Neural progenitor cell (in vitro differentiated cells): ENCODE results near the gene ERVFRD-1. TPM values are rescaled to one million over a fixed set of nuclear protein-coding genes. Genes with fewer than 3 reads are reported as not detected.

ENCODE experiments used
- DNase-seq: peaks from one replicate; pipeline ENCODE4 v3.0.0-alpha.2; 2016; ENCODE audit warnings: low spot score
- H2AFZ ChIP-seq: fragments of 200-600 bp; sonication (generic); replicated peaks from 2 replicates; pipeline ENCODE4 v1.6.1; 2016; ENCODE audit warnings: antibody characterized with exemption
- H3F3A ChIP-seq: fragments of 200-600 bp; sonication (generic); 2 replicates; pipeline ENCODE4 v1.6.1; 2016; ENCODE audit warnings: antibody characterized with exemption, low read depth
- H3K27ac ChIP-seq: fragments of 200-600 bp; sonication (generic); 2 replicates; pipeline ENCODE4 v1.5.1; 2016; ENCODE audit warnings: mild to moderate bottlenecking
- H3K27me3 ChIP-seq: fragments of 200-600 bp; sonication (generic); 2 replicates; pipeline ENCODE4 v1.6.1; 2016; ENCODE audit warnings: mild to moderate bottlenecking, moderate library complexity
- H3K36me3 ChIP-seq: fragments of 200-600 bp; sonication (generic); 2 replicates; pipeline ENCODE4 v1.5.1; 2016
- H3K4me1 ChIP-seq: fragments of 200-600 bp; sonication (generic); 2 replicates; pipeline ENCODE4 v1.6.1; 2016; ENCODE audit warnings: mixed run types
- H3K4me2 ChIP-seq: fragments of 200-600 bp; sonication (generic); 2 replicates; pipeline ENCODE4 v1.6.1; 2016
- H3K4me3 ChIP-seq: fragments of 200-600 bp; sonication (generic); 2 replicates; pipeline ENCODE4 v1.5.1; 2016
- H3K79me2 ChIP-seq: fragments of 200-600 bp; sonication (generic); 2 replicates; pipeline ENCODE4 v1.6.1; 2016; ENCODE audit warnings: low read depth
- H3K9ac ChIP-seq: fragments of 200-600 bp; sonication (generic); 2 replicates; pipeline ENCODE4 v1.6.1; 2016
- H3K9me3 ChIP-seq: fragments of 200-600 bp; sonication (generic); 2 replicates; pipeline ENCODE4 v1.5.1; 2016; ENCODE audit warnings: low read depth
- H4K20me1 ChIP-seq: fragments of 200-600 bp; sonication (generic); 2 replicates; pipeline ENCODE4 v1.6.1; 2016; ENCODE audit warnings: low read depth
- H3K27ac Mint-ChIP-seq: 3 replicates; pipeline ENCODE4 v1.8.0; 2021; ENCODE audit warnings: mixed read lengths
- H3K27me3 Mint-ChIP-seq: 2 replicates; pipeline ENCODE4 v1.8.0; 2022; ENCODE audit warnings: low read depth, mild to moderate bottlenecking, inconsistent platforms, moderate library complexity, mixed read lengths; ENCODE audit not compliant: insufficient read depth
- H3K36me3 Mint-ChIP-seq: 3 replicates; pipeline ENCODE4 v1.8.0; 2021; ENCODE audit warnings: mixed read lengths
- H3K4me1 Mint-ChIP-seq: 3 replicates; pipeline ENCODE4 v1.8.0; 2021; ENCODE audit warnings: mixed read lengths
- H3K4me3 Mint-ChIP-seq: 3 replicates; pipeline ENCODE4 v1.8.0; 2021; ENCODE audit warnings: mild to moderate bottlenecking, moderate library complexity, mixed read lengths
- H3K9me3 Mint-ChIP-seq: 3 replicates; pipeline ENCODE4 v1.8.0; 2020; ENCODE audit warnings: mixed read lengths
- CTCF ChIP-seq: fragments of 200-600 bp; sonication (generic); IDR thresholded peaks from 2 replicates; pipeline ENCODE4 v1.5.1; 2017; ENCODE audit warnings: antibody characterized with exemption, mild to moderate bottlenecking
- EZH2 ChIP-seq: fragments of 200-600 bp; sonication (generic); IDR thresholded peaks from 2 replicates; pipeline ENCODE4 v1.6.1; 2017; ENCODE audit warnings: antibody characterized with exemption, mild to moderate bottlenecking, moderate library complexity
- EZH2phosphoT487 ChIP-seq: fragments of 200-600 bp; sonication (generic); IDR thresholded peaks from 2 replicates; pipeline ENCODE4 v1.6.1; 2017; ENCODE audit warnings: antibody characterized with exemption
- total RNA-seq: library from RNA; depleted of rRNA; stranded (reverse); fragments of >200 nt; gene quantifications from 2 replicates; pipeline ENCODE4 v1.2.3, GENCODE V29; 2015; ENCODE audit warnings: low replicate concordance

Gene ERVFRD-1
- total RNA-seq, 1 donor from 2014 or later = not detected

- no peak for DNase-seq
- Histone ChIP-seq H3K27me3 (no peaks in the 10 kb centered on the region), H3K4me2 (no peak overlapping the region), H3F3A (no peaks in the 10 kb centered on the region), H3K4me1 (no peaks in the 10 kb centered on the region), H2AFZ (no peak overlapping the region), H4K20me1 (no peaks in the 10 kb centered on the region), H3K27ac (no peak overlapping the region), H3K4me3 (no peak overlapping the region), H3K36me3 (no peaks in the 10 kb centered on the region), H3K9me3 (no peaks in the 10 kb centered on the region), H3K79me2 (no peaks in the 10 kb centered on the region), H3K9ac (no peak overlapping the region)
- Mint-ChIP-seq H3K27me3 (peaks cover 2% of the 10 kb centered on the region), H3K27ac (no peak overlapping the region), H3K36me3 (no peaks in the 10 kb centered on the region), H3K4me3 (no peak overlapping the region), H3K9me3 (peaks cover 2% of the 10 kb centered on the region), H3K4me1 (peaks cover 5% of the 10 kb centered on the region)
- no peak for TF ChIP-seq EZH2
- TF ChIP-seq CTCF = no peak
- TF ChIP-seq EZH2phosphoT487 = no peak
Observed at GRCh38 chr6:11143394-11144371, 32.2 kb upstream of the ERVFRD-1 start.

- Histone ChIP-seq H2AFZ (no peak overlapping the region), H3K4me3 (no peak overlapping the region), H3K4me2 (no peak overlapping the region), H3K9me3 (no peaks in the 10 kb centered on the region), H3F3A (no peaks in the 10 kb centered on the region), H3K27ac (no peak overlapping the region), H3K9ac (no peak overlapping the region), H3K27me3 (no peaks in the 10 kb centered on the region), H4K20me1 (no peaks in the 10 kb centered on the region), H3K79me2 (no peaks in the 10 kb centered on the region), H3K36me3 (no peaks in the 10 kb centered on the region), H3K4me1 (no peaks in the 10 kb centered on the region)
- no peak overlapping the region for H3K4me3 Mint-ChIP-seq
- H3K9me3 Mint-ChIP-seq = no peaks in the 10 kb centered on the region
- TF ChIP-seq CTCF = no peak
- peaks cover 2% of the 10 kb centered on the region for H3K27me3 Mint-ChIP-seq
- H3K36me3 Mint-ChIP-seq = no peaks in the 10 kb centered on the region
- peaks cover 5% of the 10 kb centered on the region for H3K4me1 Mint-ChIP-seq
- H3K27ac Mint-ChIP-seq = no peak overlapping the region
- DNase-seq = no peak
Observed at GRCh38 chr6:11142296-11143027, 30.9 kb upstream of the ERVFRD-1 start.

- H3K27ac Mint-ChIP-seq = no peak overlapping the region
- H2AFZ ChIP-seq = no peak overlapping the region
- no peak for TF ChIP-seq EZH2phosphoT487
- no peak for TF ChIP-seq CTCF
- no peak for TF ChIP-seq EZH2
- H3K36me3 ChIP-seq = no peaks in the 10 kb centered on the region
- no peaks in the 10 kb centered on the region for H3K9me3 Mint-ChIP-seq
- no peak overlapping the region for H3K9ac ChIP-seq
- H3K79me2 ChIP-seq = no peaks in the 10 kb centered on the region
- H3K4me3 ChIP-seq = no peak overlapping the region
- H4K20me1 ChIP-seq = no peaks in the 10 kb centered on the region
- H3K36me3 Mint-ChIP-seq = no peaks in the 10 kb centered on the region
- H3K4me1 ChIP-seq = no peaks in the 10 kb centered on the region
- no peak for DNase-seq
- peaks cover 2% of the 10 kb centered on the region for H3K27me3 Mint-ChIP-seq
- no peak overlapping the region for H3K4me2 ChIP-seq
- H3K4me3 Mint-ChIP-seq = no peak overlapping the region
- H3K4me1 Mint-ChIP-seq = peaks cover 3% of the 10 kb centered on the region
- no peak overlapping the region for H3K27ac ChIP-seq
- H3K27me3 ChIP-seq = no peaks in the 10 kb centered on the region
- H3K9me3 ChIP-seq = no peaks in the 10 kb centered on the region
- no peaks in the 10 kb centered on the region for H3F3A ChIP-seq
Observed at GRCh38 chr6:11141295-11141694, 29.8 kb upstream of the ERVFRD-1 start.
